K562 (cell line): ENCODE results near the gene MFNG. TPM values are rescaled to one million over a fixed set of nuclear protein-coding genes. Genes with fewer than 3 reads are reported as not detected.

ENCODE experiments used
- ATAC-seq: fragments of 200-7000 bp; cut with Tn5 transposase; 3 replicates; pipeline ENCODE4 v1.9.1; 2020; ENCODE audit warnings: moderate library complexity
- BruUV-seq: library from RNA; stranded (reverse); fragments of 400-500 nt; replicated peaks from 2 replicates; lab custom pipeline; 2021; lab: Mats Ljungman, UMichigan
- CTCF ChIA-PET: fragments of 300-600 bp; formaldehyde crosslinking; extraction: SDS; loops from one replicate; lab custom pipeline; 2021; ENCODE audit warnings: low intra/inter-chr PET ratio; lab: Yijun Ruan, JAX
- POLR2A ChIA-PET: fragments of 300-600, 350-650 bp; sonication (Branson Sonifier 250); formaldehyde crosslinking; extraction: SDS; loops from one replicate; lab custom pipeline; 2021; ENCODE audit warnings: antibody characterized with exemption, inconsistent platforms; lab: Yijun Ruan, JAX
- DNase-seq, 4 experiments: peaks; one replicate each; pipeline versions ENCODE4 v3.0.0 to v3.0.0-alpha.2; 2011 to 2018; ENCODE audit warnings: low spot score in 3 of 4, mixed read lengths in 3 of 4; ENCODE audit errors: extremely low read depth in 1 of 4
- FAIRE-seq: peaks from 2 replicates; lab custom pipeline; 2011; peaks lifted over from hg19 to GRCh38; lab: Jason Lieb, UNC
- H2AFZ ChIP-seq: 2 replicates; pipeline ENCODE4 v1.6.0; 2011; ENCODE audit warnings: low read depth, low read length, control low read depth, inconsistent platforms
- H3K27ac ChIP-seq: fragments of 200-600 bp; 3 replicates; pipeline ENCODE4 v1.8.0; 2011; ENCODE audit warnings: low read depth, mild to moderate bottlenecking, control low read depth, inconsistent platforms, low read length, moderate library complexity, mixed read lengths; ENCODE audit errors: extremely low read depth
- H3K27me3 ChIP-seq, 2 experiments: fragments of 300-600 bp in 1 of 2; 2 replicates in 1 of 2; 3 replicates in 1 of 2; pipeline versions ENCODE4 v1.6.0 to v1.8.0; 2011; ENCODE audit warnings: inconsistent platforms in 2 of 2, low read length in 2 of 2, mild to moderate bottlenecking in 1 of 2, mixed read lengths in 1 of 2, moderate library complexity in 1 of 2; ENCODE audit not compliant: control insufficient read depth in 2 of 2, insufficient read depth in 2 of 2
- H3K36me3 ChIP-seq: fragments of 300-600 bp; 3 replicates; pipeline ENCODE4 v1.8.0; 2011; ENCODE audit warnings: mild to moderate bottlenecking, low read length, inconsistent platforms; ENCODE audit not compliant: control insufficient read depth, insufficient read depth
- H3K4me1 ChIP-seq, 2 experiments: fragments of 200-600 bp in 1 of 2; replicated peaks in 1 of 2; 2 replicates in 1 of 2; 3 replicates in 1 of 2; pipeline versions ENCODE4 v1.5.1 to v1.8.0; 2011; ENCODE audit warnings: inconsistent platforms in 2 of 2, low read length in 2 of 2, mild to moderate bottlenecking in 1 of 2, mixed read lengths in 1 of 2, moderate library complexity in 1 of 2; ENCODE audit not compliant: control insufficient read depth in 2 of 2, insufficient read depth in 2 of 2
- H3K4me2 ChIP-seq: 2 replicates; pipeline ENCODE4 v1.6.1; 2011; ENCODE audit warnings: low read length, control low read depth, inconsistent platforms, mixed read lengths; ENCODE audit not compliant: insufficient read depth
- H3K4me3 ChIP-seq: fragments of 200-600 bp; sonication (generic), shearing (Covaris generic); 2 replicates; pipeline ENCODE4 v1.5.1; 2016; ENCODE audit warnings: control low read depth, inconsistent platforms
- H3K79me2 ChIP-seq: fragments of 200-600 bp; 3 replicates; pipeline ENCODE4 v1.8.0; 2011; ENCODE audit warnings: low read length, inconsistent platforms; ENCODE audit not compliant: control insufficient read depth, insufficient read depth
- H3K9ac ChIP-seq, 2 experiments: 2 replicates each; pipeline versions ENCODE4 v1.6.0 to v1.6.1; 2011; ENCODE audit warnings: low read depth in 2 of 2, low read length in 2 of 2, control low read depth in 1 of 2, inconsistent platforms in 1 of 2, mild to moderate bottlenecking in 1 of 2, mixed read lengths in 1 of 2; ENCODE audit not compliant: insufficient read depth in 1 of 2
- H3K9me1 ChIP-seq: one replicate; pipeline ENCODE4 v1.6.0; 2011; ENCODE audit warnings: inconsistent platforms, mild to moderate bottlenecking, low read length, moderate library complexity; ENCODE audit not compliant: control insufficient read depth, insufficient read depth
- H3K9me3 ChIP-seq: replicated peaks from 2 replicates; pipeline ENCODE4 v1.5.1; 2011; ENCODE audit warnings: low read depth, low read length, inconsistent platforms; ENCODE audit not compliant: control insufficient read depth, insufficient read depth
- H4K20me1 ChIP-seq: replicated peaks from 2 replicates; pipeline ENCODE4 v1.6.1; 2011; ENCODE audit warnings: low read length, inconsistent platforms, mixed read lengths; ENCODE audit not compliant: control insufficient read depth, insufficient read depth
- ARID1B ChIP-seq: fragments of 450-650 bp; IDR thresholded peaks from 2 replicates; pipeline ENCODE4 v1.6.1; 2016; ENCODE audit warnings: antibody characterized with exemption, mild to moderate bottlenecking, inconsistent platforms
- BMI1 ChIP-seq: fragments of 150-350 bp; IDR thresholded peaks from 2 replicates; pipeline ENCODE4 v1.6.1; 2014; ENCODE audit warnings: low read length
- DNMT1 ChIP-seq: fragments of 450-650 bp; IDR thresholded peaks from 2 replicates; pipeline ENCODE4 v1.6.1; 2016; ENCODE audit warnings: antibody characterized with exemption, mild to moderate bottlenecking
- LCOR ChIP-seq: sonication (generic); formaldehyde crosslinking; IDR thresholded peaks from 2 replicates; pipeline ENCODE4 v1.8.0; 2022; ENCODE audit warnings: mild to moderate bottlenecking, missing genetic modification reagents
- MTA2 ChIP-seq: fragments of 450-650 bp; IDR thresholded peaks from 2 replicates; pipeline ENCODE4 v1.6.1; 2016; ENCODE audit warnings: low read depth
- TARDBP ChIP-seq: fragments of 450-650 bp; IDR thresholded peaks from 2 replicates; pipeline ENCODE4 v1.6.1; 2016
- ZFPM2 ChIP-seq: fragments of 250-450 bp; sonication (Bioruptor Pico); IDR thresholded peaks from 2 replicates; pipeline ENCODE4 v1.5.1; 2022; ENCODE audit warnings: mild to moderate bottlenecking
- ZNF384 ChIP-seq: IDR thresholded peaks from 2 replicates; pipeline ENCODE4 v1.6.1; 2012; ENCODE audit warnings: low read depth, low read length, improper control_type of control experiment
- ZNF444 ChIP-seq: fragments of 250-450 bp; sonication (Bioruptor Pico); IDR thresholded peaks from 2 replicates; pipeline ENCODE4 v1.4.0; 2020; ENCODE audit warnings: mild to moderate bottlenecking, moderate library complexity
- WGBS: fragments of 100-300 bp; shearing (Covaris generic); methylation state at CpG from one replicate; pipeline ENCODE4 v1.1.6; 2016; ENCODE audit warnings: low coverage, mixed read lengths; ENCODE audit not compliant: insufficient coverage; ENCODE audit errors: missing lambda C conversion rate; 5-methylcytosine and 5-hydroxymethylcytosine counted together
- in situ Hi-C: fragments of 300-500 bp; cut with MboI; formaldehyde crosslinking; loops from 4 replicates; pipeline ENCODE4 v1.15.0; 2018; ENCODE audit warnings: inconsistent platforms, mixed read lengths
- intact Hi-C: fragments of 100-400 bp; cut with micrococcal nuclease; formaldehyde crosslinking; loops from 2 replicates; pipeline ENCODE4 v1.14.2; 2022
- polyA plus RNA-seq, 8 experiments: library from polyadenylated mRNA; depleted of rRNA in 4 of 8; stranded (reverse) in 5 of 8; unstranded in 3 of 8; fragments of >200 nt; fragmentation: Nextera tagmentation in 2 of 8; fragmentation: Illumina TruSeq in 1 of 8; extraction: Ambion mirVana in 2 of 8; extraction: Trizol in 1 of 8; gene quantifications; 2 replicates each; pipeline versions ENCODE4 v1.2.1 to v1.2.3, GENCODE V29; 2011 to 2014; ENCODE audit warnings: inconsistent platforms in 1 of 8, missing spikeins in 1 of 8
- total RNA-seq, 7 experiments: library from RNA; depleted of rRNA in 6 of 7; stranded (reverse); fragments of >200 nt in 6 of 7; fragmentation: Illumina TruSeq in 2 of 7; extraction: Trizol in 2 of 7; gene quantifications; 2 replicates each; pipeline versions ENCODE4 v1.2.1 to v1.2.3, GENCODE V29; 2011 to 2021; ENCODE audit warnings: low replicate concordance in 1 of 7
- TF ChIP-seq, protein P1 (sequence below): fragments of 450-650 bp; IDR thresholded peaks from one replicate; pipeline ENCODE4 v1.6.1; 2018; ENCODE audit warnings: mild to moderate bottlenecking, moderate library complexity; ENCODE audit not compliant: partially characterized antibody
- TF ChIP-seq, protein P2 (sequence below): fragments of 250-450 bp; sonication (Bioruptor Pico); IDR thresholded peaks from 2 replicates; pipeline ENCODE4 v1.4.0; 2020
- TF ChIP-seq, protein P3 (sequence below): IDR thresholded peaks from 2 replicates; pipeline ENCODE4 v1.6.1; 2011; ENCODE audit not compliant: insufficient read length; ENCODE audit errors: extremely low read depth
- TF ChIP-seq, protein P4 (sequence below), 2 experiments: fragments of 450-650 bp; formaldehyde crosslinking in 1 of 2; IDR thresholded peaks; 2 replicates each; pipeline versions ENCODE4 v1.4.0 to v1.6.1; 2014 to 2020; ENCODE audit warnings: mild to moderate bottlenecking in 2 of 2, borderline replicate concordance in 1 of 2, low read depth in 1 of 2

The MFNG gene
- total and polyA plus RNA-seq, 9 of the 15 experiments (the other 6 are each of a cell fraction or from before 2014, with no cell fraction given), result 0.13 to 0.73 (median 0.38) TPM; not detected in 4

DNA sequence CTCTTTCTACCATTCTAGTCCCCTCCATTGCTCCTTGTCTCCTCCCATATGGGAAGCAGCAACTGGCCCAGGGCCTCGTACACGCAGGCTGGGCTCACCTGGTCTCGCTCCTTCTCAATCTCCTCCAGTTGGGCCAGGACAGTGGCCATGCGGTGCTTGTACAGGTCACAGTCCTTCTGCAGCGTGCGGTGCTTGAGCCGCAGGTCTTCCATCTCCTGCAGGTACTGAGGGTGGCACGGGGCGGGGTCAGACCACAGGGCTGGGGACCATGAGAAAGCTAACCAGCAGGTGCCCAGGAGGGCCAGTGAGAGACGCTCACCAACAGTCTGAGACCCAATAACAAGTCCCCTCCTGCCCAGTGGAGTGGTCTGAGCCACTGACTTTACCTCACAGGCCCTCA, 21.5 kb upstream of the MFNG start:
- ChIA-PET CTCF (no interaction called here), POLR2A (interaction anchor here (0.6 to 0.8 kb wide), 2 partner anchors 38 to 430 kb away, joined by 3 to 4 read pairs; no protein-coding TSS in a partner anchor)
- ATAC-seq, result no peak
- no peak for FAIRE-seq
- H3K4me1 ChIP-seq, result peaks cover 19 to 37% of the 10 kb centered on the region in 2 experiments
- intact Hi-C loops, result no loop called here
- no peak overlapping the region for H3K9ac ChIP-seq
- no peak for DNase-seq
- no peaks in the 10 kb centered on the region for H3K9me3 ChIP-seq
- no peaks in the 10 kb centered on the region for H3K9me1 ChIP-seq
- no peak overlapping the region for H3K27ac ChIP-seq
- H3K79me2 ChIP-seq, result no peaks in the 10 kb centered on the region
- H3K36me3 ChIP-seq, result peaks cover 6% of the 10 kb centered on the region; the same call in 1 of the 3 replicates
- BruUV-seq, result no TSS peak
- WGBS, result 95% methylated on average over 5 of the region's 10 CpGs
- in situ Hi-C loops, result no loop called here
- H2AFZ ChIP-seq, result no peak overlapping the region
- H4K20me1 ChIP-seq, result no peaks in the 10 kb centered on the region
- TF ChIP-seq DNMT1 (no peak), BMI1 (no peak), ZNF384 (no peak), MTA2 (no peak), ZFPM2 (CRISPR knock-in tag) (no peak), TARDBP (no peak), ZNF444 (CRISPR knock-in tag) (no peak), LCOR (CRISPR knock-in tag) (no peak), ARID1B (no peak)
- TF ChIP-seq, protein P1, sequence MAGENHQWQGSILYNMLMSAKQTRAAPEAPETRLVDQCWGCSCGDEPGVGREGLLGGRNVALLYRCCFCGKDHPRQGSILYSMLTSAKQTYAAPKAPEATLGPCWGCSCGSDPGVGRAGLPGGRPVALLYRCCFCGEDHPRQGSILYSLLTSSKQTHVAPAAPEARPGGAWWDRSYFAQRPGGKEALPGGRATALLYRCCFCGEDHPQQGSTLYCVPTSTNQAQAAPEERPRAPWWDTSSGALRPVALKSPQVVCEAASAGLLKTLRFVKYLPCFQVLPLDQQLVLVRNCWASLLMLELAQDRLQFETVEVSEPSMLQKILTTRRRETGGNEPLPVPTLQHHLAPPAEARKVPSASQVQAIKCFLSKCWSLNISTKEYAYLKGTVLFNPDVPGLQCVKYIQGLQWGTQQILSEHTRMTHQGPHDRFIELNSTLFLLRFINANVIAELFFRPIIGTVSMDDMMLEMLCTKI, result no peak
- TF ChIP-seq, protein P2, sequence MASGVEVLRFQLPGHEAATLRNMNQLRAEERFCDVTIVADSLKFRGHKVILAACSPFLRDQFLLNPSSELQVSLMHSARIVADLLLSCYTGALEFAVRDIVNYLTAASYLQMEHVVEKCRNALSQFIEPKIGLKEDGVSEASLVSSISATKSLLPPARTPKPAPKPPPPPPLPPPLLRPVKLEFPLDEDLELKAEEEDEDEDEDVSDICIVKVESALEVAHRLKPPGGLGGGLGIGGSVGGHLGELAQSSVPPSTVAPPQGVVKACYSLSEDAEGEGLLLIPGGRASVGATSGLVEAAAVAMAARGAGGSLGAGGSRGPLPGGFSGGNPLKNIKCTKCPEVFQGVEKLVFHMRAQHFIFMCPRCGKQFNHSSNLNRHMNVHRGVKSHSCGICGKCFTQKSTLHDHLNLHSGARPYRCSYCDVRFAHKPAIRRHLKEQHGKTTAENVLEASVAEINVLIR (CRISPR knock-in tag), result no peak
- TF ChIP-seq, protein P3, sequence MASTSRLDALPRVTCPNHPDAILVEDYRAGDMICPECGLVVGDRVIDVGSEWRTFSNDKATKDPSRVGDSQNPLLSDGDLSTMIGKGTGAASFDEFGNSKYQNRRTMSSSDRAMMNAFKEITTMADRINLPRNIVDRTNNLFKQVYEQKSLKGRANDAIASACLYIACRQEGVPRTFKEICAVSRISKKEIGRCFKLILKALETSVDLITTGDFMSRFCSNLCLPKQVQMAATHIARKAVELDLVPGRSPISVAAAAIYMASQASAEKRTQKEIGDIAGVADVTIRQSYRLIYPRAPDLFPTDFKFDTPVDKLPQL, result no peak
- TF ChIP-seq, protein P4, sequence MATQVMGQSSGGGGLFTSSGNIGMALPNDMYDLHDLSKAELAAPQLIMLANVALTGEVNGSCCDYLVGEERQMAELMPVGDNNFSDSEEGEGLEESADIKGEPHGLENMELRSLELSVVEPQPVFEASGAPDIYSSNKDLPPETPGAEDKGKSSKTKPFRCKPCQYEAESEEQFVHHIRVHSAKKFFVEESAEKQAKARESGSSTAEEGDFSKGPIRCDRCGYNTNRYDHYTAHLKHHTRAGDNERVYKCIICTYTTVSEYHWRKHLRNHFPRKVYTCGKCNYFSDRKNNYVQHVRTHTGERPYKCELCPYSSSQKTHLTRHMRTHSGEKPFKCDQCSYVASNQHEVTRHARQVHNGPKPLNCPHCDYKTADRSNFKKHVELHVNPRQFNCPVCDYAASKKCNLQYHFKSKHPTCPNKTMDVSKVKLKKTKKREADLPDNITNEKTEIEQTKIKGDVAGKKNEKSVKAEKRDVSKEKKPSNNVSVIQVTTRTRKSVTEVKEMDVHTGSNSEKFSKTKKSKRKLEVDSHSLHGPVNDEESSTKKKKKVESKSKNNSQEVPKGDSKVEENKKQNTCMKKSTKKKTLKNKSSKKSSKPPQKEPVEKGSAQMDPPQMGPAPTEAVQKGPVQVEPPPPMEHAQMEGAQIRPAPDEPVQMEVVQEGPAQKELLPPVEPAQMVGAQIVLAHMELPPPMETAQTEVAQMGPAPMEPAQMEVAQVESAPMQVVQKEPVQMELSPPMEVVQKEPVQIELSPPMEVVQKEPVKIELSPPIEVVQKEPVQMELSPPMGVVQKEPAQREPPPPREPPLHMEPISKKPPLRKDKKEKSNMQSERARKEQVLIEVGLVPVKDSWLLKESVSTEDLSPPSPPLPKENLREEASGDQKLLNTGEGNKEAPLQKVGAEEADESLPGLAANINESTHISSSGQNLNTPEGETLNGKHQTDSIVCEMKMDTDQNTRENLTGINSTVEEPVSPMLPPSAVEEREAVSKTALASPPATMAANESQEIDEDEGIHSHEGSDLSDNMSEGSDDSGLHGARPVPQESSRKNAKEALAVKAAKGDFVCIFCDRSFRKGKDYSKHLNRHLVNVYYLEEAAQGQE (IDR thresholded peaks at IDR 0.05; ENCODE audit: borderline replicate concordance), result no peak
- TF ChIP-seq, protein P4 (CRISPR knock-in tag; IDR thresholded peaks at IDR 0.05; ENCODE audit: low read depth), result no peak
- no peaks in the 10 kb centered on the region for H3K27me3 ChIP-seq
- no peak overlapping the region for H3K4me2 ChIP-seq
- H3K4me3 ChIP-seq, result no peak overlapping the region
